Body of pancreas (tissue), 4 donors: ENCODE data around the gene SPOCK3.

Experiments used
- CTCF ChIP-seq, 7 experiments: fragments of 450-650 bp in 4 of 7; fragments of 200-600 bp in 3 of 7; sonication (generic) in 3 of 7; IDR thresholded peaks; one replicate each; pipeline ENCODE4 v1.5.1; 2016 to 2019; ENCODE audit warnings: antibody characterized with exemption in 7 of 7
- POLR2A ChIP-seq, 3 donors: fragments of 450-650 bp; IDR thresholded peaks; one replicate each; pipeline ENCODE4 v1.6.1; 2016; ENCODE audit warnings: antibody characterized with exemption in 3 of 3, mild to moderate bottlenecking in 2 of 3

GRCh38 chr4:166903408-166903807 is 330.9 kb downstream of the SPOCK3 start:
- TF ChIP-seq CTCF (IDR thresholded peaks at IDR 0.05) (no peak), POLR2A (IDR thresholded peaks at IDR 0.05) (no peak)
